HG02840 (cell line): ENCODE measurements around the gene FANCL.
"Not testable (repeated sequence)": the region's sequence is repeated elsewhere in the genome, so short reads cannot be mapped to it uniquely, and the experiment has no call there.

Experiments
- ATAC-seq: cut with Tn5 transposase; IDR thresholded peaks from one replicate; pipeline ENCODE4 v1.9.1; 2021; ENCODE audit warnings: mild to moderate bottlenecking, moderate library complexity, moderate number of reproducible peaks; ENCODE audit not compliant: unreplicated experiment, low FRiP score

The FANCL gene

DNA sequence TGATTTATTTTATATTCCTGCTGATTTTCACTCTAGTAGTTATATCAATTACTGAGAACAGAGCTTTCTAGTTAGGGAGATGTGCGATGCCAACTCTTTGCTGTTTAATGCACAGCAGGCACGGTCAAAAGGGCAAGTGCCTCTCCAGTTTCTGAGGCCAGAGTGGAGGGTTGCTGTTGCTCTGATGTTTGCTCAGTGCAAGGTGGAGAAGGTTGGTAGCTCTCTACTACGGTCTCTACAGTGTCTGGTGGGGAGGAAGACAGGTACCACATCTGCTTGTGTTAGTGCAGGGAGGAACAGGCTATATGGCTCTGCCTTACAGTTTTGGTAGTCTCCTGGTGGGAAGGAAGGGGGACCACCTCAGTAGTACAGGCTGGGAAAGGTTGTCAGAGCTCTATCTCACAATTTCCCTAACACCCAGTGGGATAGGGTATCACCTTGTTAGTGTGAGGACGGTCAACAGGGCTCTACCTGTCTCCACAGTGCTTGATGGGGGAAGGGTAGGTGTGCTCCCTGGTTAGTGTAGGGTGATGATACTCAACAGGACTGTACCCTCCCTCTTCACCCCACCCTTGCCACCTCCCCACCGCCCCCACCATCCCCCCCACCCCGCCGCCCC, 85.9 kb downstream of the FANCL start:
- no peak for ATAC-seq

GRCh38 chr2:58146707-58147106, 94.4 kb downstream of the FANCL start:
- ATAC-seq = no peak

- ATAC-seq = not testable (repeated sequence)
These were observed 95.4 kb downstream of the FANCL start for GRCh38 chr2:58145769-58146168.

- ATAC-seq = no peak
These were observed 100.5 kb downstream of the FANCL start for GRCh38 chr2:58140508-58141072.

DNA sequence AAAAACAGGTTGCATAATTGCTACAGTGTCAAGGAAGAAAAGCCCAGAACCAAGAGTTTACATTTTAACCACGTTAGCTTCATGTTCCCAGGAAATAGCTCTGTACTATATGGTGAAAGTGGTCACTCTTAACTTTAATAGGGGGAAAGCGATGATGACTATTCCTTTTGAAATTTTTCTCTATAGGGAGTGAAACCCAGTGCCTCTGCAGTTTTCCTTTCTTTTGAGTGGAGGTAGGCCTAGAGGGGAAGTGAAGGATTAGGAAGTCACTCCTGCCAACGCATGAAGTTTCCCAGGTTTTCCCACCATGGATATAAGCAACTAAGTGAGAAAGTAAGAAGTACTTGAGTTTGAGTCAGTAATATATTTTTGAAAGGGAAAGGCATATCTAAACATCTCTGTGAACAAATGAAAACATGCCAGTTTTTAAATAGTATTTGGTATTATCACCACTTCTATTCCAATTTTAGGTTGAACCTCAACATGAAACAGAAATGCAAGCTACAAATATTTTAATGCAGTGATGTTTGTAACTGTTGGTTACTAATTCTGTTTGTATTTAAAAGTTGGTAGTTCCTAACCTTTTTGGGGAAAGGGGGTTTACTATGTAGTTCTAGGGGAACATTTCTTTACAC, 102.6 kb downstream of the FANCL start:
- ATAC-seq = no peak

DNA sequence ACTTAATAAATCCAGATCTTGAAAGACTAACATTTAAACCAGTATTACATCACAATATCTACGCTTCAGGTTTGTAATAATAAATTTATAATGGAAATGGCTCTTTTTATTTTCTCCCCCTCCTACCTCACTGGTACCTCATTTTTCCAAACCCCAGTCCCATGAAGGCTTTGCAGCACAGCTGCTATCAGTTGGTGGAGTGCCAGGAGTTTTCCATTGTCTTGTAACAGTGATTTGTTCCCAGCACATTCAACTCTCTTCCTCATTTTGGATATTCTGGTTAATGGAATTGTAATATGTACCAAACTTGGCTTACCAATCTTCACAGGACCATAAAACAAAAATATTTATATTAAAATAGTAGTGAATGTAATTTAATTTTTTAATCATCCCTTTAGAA, 103.3 kb downstream of the FANCL start:
- ATAC-seq = no peak

DNA sequence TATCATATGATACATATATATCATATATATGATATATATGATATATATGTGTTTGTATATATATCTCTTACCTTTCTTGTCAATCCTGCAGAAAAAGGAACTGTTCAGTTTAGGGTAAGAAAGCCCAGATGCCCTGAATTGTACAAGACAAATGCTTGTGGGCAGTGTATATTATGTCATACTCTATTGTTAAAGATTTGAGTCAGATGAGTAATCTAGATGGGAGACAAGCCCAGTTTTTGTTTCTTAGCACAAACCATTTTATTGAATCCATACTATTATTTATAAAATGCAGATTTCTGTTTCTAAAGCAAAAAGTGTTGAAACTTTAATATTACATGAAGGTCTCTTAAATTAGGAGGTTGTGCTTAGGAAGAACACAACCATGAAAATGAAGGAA, 103.9 kb downstream of the FANCL start:
- ATAC-seq = no peak

- ATAC-seq = no peak
These were observed 105.3 kb downstream of the FANCL start for GRCh38 chr2:58135861-58136260.

DNA sequence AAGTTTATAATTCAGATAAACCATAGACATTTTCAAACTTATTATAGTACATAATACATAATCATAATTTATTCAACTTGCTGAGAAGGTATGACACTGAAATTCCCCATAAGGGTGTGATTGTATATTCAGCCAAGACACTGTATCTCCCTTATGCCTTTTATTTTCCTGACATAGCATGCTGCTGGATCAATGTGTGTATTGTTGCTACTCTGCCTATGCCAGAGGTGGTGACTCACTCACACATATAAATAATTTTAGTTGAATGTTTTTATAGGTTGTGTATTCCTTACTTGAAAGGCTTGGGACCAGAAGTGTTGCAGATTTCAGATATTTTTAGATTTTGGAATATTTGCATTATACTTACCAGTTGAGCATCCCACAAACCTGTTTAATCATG, 107.7 kb downstream of the FANCL start:
- ATAC-seq = no peak

- ATAC-seq = no peak
These were observed 109.7 kb downstream of the FANCL start for GRCh38 chr2:58131191-58132011.

- no peak for ATAC-seq
These were observed 110.9 kb downstream of the FANCL start for GRCh38 chr2:58130238-58130637.

DNA sequence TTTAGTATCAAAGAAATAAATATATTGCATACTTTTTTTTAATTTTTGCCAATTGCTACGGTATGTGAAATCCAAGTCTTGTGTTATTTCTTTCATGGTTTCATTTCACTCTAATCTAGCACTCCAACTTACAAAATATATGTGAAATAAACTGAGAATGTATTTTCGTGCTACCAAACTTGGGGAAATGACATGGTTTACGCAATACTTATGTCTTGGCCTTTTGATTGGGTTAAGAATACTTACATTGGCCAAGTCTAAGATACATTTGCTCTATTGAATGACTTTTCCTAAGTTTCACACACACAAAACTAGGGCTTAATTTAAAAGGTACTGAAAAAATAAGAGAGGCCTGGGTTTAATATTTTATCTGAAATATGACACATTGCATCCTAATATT, 114.0 kb downstream of the FANCL start:
- ATAC-seq = no peak

DNA sequence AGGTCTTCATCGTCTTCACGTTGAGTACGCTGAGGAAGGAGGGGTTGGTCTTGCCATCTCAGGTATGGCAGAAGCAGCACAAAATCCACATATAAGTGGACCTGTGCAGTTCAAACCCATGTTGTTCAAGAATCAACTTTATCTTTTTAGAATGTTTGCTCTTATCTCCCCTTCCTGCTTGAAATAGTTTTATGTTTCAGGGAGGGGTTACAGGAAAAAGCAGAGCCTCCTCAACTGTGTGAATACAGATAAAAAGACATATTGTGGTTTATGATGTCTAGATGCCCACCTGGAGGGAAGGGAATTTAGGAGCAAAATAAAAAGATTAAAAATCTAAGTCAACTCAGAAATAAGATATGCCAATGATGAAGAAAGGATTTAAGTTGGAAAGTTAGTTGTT, 118.6 kb downstream of the FANCL start:
- no peak for ATAC-seq

GRCh38 chr2:58122040-58122439, 119.1 kb downstream of the FANCL start:
- no peak for ATAC-seq

DNA sequence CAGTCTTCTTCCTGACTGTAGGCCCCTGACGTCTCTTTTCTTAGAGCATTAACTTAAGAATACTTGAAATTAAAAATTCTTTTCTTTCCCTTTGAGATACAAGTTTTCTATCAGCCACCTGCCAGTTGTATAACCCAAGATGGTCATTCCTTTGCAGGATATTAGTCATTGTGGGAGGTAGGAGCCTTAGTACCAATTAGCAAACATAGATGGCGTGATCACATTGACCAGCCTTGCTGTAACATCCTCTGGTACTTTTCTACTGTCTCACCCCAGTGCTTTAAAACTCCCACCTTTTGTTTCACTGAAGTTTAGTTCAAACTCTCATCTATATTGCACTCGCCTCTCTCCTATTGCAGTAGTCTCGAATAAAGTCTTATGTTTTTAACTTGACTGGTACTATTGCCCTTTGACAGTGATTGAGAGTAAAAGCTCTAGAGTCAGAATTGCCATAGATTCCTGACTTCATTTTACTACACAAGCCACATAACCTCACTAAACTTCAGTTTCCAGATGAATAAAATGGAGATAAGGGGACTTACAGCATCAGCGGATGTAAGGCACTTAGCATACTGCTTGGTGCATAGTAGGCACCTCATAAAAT, 120.4 kb downstream of the FANCL start:
- no peak for ATAC-seq

GRCh38 chr2:58113563-58113962, 127.6 kb downstream of the FANCL start:
- not testable (repeated sequence) for ATAC-seq

DNA sequence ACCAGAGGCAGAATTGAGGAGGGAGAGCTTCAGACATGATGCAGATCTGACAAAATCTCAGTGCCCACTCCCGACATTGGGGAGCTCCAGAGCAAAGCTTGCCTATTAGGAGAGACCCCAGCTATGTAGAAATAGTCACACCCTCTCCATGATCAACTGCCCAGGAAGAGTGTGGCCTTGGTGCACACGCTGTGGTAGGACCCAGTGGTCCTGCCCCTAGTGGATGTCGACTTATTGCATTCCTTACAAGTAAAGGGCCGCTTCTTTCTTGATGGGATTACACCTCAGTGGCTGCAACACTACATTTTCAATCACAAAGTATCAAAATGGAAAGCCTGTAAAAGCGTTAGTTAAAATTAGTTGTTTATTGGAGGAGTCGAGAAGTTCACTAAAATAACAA, 130.4 kb downstream of the FANCL start:
- no peak for ATAC-seq

GRCh38 chr2:58109481-58109880, 131.6 kb downstream of the FANCL start:
- ATAC-seq = no peak
